NCI-H2227 (cell line): ENCODE results near the gene MDP1.

ENCODE experiments used
- DNase-seq: peaks from one replicate; lab custom pipeline; 2025; ENCODE audit not compliant: unreplicated experiment; lab: John Stamatoyannopoulos, UW

Gene MDP1

DNA sequence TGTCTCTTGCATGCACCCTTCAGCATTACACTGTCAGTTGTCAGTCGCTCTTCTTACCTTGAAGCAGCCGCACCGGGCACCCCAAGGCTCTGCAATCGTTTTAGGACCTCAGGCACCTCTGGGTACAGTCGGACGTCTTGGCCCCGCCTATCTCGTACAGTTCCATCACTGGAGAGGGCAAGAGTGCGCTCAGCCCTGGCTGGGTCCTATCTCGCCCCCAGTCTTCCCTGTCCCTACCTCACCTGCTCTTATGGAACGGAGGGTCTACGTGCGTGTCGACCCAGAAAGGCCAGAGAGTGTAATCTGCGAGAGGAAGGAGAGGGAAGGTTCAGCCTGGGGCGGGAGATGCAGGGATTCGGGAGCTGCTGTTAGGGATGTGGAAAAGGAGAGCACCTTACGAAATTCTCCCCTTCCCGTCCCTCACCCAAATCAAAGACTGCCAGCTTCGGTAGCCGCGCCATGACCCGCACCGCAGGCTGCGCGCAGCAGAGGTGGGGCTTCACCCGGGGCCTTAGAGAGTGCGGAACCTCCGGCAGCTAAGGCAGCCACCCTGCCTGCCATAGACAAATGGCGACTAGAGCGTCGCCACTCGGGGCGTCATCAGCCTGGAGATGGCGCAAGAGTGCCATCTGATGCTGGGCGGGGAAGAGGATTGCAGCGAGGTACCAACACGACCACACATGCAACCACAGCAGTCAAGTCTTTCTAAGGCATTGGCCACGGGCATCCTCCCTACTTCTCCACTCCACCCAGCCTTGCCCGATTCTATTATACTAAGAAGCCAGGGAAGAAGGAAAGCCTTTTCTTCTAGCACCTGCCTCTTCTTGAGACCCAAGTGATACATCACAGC lies at the start of gene MDP1:
MDP1 (minus strand) TSS at position 572 of the 850 bp plus-strand sequence; CDS start at position 461, 111 bp downstream.
- peak; percentile 93 for DNase-seq

DNA sequence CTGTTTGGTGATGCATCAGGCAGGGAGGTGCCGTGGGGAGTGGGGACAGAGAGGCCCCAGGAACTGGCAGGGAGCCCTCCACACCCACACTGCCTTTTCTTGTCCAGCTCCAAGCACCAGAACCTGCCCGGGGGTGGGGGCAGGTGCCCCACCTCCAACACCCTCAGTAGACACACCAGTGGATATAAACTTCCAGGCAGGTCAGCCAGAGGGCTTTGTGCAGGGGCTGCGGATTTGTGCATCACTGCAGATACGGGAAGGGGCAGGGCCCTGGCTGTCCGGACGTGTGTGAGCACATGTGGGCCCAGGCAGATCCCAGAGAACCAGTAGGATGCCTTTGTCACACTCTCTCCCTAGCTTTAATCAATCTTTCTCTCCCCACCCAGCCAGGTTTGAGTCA lies 48.4 kb upstream of the MDP1 start:
- DNase-seq = no peak

DNA sequence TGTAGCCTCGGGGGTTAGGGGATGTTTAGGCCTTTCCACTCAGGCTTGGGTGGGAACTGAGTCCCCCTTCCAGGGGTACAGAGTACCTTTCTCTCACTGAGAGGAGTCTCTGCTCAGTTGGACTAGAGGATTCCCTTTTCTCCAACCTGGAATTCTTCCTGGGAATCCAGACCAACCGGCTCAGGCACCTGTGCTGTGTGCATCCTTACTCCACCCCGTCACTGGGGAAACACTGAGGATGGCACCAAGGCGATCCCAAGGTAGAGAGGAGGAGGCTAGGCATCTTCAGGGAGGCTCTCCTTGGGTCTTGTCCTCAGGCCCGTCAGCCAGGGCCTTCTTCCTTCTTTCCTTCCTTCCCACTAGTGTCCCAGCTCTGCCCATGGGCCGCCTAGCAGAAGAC lies 48.0 kb upstream of the MDP1 start:
- DNase-seq = no peak

DNA sequence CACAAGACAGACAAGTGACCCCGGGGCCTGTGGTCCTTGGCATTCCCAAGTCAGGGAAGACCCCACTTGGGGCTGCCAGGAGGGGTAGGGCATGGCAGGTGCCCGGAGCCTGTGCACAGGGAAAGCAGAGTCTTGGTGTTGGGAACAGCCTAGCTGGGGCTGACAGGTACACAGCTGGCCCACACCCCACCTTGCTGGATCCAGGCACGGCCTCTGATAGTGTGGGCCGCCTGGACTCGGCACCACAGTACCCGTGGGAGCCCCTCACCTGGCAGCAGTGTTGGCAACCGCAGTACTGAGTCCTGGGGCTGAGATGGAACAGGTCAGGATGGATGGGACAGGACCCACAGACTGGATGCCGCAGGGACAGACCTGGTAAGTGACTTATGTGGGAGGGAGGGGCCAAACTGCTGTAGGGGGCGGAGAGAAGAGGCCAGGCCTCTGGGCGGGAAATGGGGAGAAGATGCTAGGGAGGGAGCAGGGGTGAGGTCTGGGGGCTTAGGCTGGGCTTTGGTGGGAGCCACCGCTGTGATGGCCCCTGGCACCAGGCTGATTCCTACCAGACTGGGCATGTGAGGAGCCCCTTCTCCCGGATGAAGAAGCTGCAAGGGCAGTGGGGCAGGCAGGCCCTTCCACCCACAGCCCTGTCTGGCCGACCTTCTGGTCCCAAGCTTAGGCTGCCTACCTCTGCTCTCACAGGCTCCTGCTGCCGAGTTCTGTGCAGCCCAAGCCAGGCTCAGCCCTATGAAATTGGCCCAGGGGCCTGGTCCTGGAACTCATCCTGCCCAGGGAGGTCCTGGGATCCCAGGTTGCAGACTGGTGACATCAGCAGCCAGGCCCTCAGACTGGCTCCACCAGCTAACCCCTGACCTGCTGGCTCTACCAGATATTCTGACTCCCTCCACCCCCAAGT lies 47.2 kb upstream of the MDP1 start, which contains the start of gene TGM1:
TGM1 (minus strand) TSS at position 357 of the 913 bp plus-strand sequence. CDS start 825 bp downstream, outside the sequence.
- DNase-seq = no peak

DNA sequence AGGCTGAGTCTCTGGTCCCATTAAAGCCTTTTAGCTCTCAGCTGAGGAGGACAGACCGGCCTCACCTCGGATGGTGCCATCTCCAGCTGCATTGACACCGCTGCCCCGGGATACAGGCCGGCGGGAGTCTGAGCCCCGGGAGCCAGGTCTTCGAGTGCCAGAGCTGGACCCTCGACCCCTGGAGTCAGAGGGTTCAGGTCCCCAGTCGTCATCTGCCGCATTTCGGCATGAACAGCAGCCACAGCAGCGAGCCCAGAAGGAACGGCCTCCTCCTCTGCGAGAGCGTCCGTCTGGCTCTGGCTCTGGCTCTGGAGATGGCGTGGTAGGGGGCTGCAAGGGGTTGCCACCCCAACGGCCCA lies 46.1 kb upstream of the MDP1 start:
- DNase-seq = no peak

DNA sequence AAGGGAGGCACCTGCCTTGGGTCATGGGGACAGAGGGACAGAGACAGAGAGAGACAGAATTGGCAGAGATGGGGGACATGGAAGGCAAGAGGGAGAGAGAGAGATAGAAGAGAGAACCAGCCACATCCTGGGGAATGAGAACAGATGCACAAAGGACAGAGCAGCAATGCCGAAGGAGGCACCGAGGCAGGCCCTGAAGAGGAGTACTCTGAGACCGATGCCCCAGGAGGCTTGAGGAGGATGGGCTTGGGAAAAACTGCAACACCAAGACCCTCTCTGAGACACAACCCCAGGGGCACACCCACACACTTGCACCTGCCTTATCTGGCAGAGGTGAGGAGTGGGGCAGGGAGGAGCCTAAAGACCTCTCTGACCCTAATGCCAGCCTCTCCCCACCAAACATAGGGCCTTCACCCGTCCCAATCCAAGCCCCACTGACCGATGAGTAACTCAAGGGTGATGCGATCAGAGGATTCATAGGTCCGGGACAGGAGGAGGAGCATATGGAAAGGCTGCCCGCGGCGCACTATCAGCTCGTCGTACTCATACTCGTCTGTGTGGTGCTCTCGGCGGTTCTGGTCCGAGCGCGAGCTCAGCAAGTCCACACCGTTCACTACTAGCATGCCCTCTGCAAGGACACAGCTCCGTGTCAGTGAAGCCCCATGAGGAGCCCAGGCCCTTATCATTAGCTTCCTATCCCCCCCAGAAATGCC lies 45.5 kb upstream of the MDP1 start:
- no peak for DNase-seq

DNA sequence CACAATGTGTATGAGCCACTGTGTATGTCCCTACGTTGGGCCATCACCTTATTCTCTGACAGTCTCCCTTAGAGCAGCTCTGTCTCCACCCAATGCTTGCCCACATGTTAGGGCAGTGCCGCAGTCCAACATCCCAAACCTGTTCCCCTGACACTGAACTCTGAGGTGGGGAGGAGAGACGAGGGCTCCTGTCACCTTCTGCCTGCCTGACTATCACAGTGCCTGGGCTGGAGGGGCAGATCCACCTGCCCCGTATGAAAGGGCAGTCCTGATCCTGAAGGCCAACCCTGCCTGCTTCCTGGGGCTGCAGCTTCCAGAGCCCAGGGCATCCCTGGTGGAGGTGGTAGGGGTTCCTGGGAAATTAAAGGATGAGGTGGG lies 44.9 kb upstream of the MDP1 start:
- DNase-seq = no peak

DNA sequence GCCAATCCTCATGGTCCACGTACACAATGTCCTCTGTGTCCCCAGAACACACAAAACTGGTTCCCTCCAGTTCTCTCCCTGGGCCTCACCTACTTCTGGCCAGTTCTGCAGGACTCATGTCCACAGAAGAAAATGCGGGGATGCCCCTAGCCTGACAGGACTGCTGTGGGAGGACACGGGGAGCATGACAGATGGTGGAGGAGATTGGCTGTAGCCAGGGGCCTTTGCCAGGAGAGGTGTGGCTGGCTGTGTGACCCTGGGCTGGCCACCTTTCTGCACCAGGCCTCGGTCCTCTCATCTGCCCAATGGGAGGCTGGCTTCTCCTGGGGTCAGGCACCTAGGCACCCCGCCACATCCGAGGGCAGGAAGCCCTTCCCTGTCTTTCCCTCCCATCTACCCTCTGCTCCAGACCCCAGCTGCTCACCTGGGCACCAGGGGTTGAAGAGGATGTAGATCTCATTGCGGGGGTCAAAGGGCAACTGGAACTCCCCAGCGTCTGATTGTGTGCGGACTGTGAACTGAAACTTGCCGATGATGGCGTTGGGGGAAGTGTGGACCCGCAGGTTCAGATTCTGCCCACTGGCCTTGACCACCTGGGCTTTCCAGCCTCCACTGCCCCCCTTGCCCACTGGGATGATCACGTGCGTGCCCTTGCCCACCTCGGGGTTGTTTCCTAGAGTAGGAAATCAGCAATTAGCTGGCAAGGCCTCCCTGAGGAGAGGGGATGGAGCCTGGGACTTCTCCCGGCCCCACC lies 44.3 kb upstream of the MDP1 start:
- DNase-seq = no peak

DNA sequence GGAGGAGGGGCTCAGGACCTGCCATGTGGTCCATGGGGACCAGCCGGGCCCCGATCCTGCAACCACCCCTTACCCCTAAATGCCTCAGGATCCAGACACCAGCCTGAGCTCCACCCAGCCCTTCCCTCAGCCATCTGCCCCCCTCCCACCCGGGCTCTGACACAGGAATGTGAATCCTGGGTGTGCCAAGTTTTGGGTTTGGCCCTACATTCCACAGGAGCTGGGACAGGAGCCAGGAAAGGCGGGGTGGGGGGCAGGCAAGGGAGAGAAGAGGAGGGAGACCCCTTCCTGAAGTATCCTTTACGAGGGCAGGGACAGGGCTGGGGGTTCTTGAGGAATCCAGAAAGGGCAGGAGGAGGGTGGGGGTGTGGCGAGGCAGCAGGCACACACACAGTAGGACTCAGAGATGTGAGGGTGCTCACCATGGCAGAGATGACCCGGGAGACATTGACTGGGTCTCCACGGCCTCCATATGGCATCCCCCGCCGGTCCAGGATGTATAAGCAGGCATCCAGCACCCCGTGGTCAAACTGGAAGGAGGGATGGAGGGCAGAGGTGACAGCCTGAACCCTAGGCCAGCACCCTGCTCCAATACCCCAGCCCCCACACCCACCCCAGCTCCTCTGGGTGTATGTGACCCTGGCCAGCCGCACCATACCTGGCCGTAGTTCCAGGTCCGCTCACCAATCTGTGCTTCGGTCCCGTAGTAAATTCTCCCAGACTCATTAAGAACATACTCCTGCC lies 43.6 kb upstream of the MDP1 start:
- DNase-seq = no peak

DNA sequence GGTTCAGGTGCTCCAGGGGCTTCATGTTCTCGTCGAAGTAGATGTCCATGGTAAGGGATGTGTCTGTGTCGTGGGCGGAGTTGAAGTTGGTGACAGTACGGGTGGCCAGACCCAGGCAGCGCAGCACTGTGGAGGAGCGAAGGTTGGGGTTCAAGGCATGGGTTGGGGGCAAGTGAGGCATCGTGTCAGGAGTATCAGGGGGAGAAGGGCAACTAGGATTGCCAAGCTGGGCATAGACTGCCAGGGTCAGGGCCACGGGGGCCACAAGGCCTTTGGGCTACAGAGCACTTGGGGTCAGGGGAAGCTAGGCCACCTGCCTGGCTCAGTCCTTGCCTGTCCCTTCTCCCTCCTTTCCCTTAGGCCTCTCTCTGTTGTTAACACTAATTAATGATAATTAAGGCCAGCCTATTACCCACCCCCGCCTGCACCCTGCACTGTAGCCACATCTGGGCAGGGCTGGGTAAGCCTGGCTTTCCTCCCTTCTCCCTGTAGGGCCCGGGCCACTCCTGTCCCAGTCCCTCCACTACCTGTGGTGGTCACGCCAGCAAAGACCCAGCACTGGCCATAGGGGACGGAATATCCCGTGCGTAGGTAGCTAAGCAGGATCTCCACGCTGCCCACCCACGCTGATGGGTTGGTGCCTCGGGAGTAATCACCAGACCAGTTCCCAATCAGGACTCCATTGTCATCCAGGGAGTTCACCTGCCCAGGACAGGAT lies 42.8 kb upstream of the MDP1 start:
- no peak for DNase-seq

DNA sequence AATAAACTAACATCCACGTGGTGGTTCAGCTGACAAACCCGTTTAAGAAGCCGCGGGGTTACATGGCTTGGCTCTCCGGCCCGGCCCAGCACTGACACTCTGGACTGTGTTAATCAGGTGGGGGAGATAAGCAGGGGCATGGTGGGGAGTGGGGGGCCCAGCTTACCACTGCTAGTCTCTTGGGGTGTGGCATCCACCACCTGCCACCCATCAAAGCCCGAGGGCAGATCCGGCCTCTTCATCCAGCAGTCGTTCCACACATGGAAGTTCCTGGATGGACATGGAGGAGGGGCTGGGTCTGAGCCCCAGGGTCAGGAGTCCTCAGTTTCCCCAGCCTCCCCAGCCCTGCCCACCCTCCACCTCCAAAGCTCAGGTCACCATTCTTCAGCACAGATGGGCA lies 42.3 kb upstream of the MDP1 start:
- DNase-seq = no peak

DNA sequence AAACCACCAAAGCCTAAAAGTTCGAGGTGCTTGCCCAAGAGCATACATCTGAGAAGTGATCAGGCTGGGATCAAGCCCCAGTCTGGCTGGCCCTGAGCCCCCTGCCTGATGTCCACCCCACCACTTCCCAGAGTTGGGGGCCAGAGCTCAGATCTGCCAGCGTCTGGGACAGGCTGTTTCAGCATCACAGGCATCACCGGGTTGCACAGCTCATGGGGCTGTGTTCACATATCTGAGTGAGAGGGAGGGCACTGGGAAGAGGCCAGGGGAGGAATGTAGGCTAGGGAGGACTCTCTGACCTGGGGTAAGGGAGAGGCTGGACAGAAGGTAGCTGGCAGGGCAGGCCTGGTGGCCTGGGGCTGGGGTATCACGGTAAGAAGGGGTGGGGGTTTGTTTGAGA lies 41.1 kb upstream of the MDP1 start:
- DNase-seq = no peak

DNA sequence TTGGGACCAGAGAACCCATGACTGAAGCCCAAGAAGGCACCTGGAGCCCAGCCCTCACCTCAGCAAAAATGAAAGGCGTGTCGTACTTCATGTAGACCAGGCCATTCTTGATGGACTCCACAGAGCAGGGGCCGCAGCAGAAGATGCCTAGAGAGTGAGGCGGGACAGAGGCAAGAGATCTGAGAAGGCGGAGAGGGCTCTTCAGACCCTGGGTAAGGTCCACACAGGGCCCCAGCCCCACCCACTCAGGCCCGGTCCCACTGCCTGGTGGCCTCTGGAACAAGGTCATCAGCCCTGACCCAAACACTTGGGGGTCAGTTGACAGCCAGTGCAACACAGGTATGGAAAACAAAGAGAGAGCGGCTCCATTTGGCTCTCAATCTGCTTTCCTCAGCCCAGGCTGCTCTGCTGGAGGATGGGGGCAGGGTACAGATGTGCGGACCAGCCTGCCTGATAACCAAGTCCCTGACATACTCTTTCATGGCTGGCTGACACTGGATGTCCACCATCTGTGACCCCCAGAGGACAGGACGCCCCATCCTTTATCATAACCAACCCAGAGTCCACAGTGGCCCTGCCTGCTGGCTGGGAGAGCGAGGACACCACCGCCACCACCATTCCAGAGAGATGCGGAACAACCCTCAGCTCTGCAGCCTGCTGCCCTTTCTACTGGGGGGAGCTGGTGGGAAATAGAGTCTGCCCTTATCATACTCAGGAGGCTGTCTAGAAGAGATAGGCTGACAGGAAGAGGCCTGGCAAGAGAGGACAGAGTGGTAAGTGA lies 40.3 kb upstream of the MDP1 start:
- no peak for DNase-seq

DNA sequence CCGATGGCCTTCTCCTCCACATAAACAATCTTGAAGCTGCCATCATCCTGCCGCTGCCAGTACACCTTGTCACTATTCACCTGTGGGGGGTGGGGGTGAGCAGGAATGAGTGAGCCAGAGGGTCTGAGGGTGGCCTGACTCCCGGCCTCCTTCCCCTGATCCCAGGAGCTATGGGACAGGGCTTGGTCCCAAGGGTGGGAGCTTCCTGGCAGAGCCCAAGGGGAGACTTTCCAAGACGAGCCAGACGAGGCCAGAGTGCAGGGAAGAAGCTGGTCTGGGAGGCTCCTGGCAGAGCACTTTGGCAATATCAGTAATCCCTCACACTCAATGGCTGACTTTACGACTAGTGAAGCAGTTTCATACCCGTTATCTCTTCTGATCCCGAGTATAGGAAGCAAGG lies 39.6 kb upstream of the MDP1 start:
- no peak for DNase-seq

DNA sequence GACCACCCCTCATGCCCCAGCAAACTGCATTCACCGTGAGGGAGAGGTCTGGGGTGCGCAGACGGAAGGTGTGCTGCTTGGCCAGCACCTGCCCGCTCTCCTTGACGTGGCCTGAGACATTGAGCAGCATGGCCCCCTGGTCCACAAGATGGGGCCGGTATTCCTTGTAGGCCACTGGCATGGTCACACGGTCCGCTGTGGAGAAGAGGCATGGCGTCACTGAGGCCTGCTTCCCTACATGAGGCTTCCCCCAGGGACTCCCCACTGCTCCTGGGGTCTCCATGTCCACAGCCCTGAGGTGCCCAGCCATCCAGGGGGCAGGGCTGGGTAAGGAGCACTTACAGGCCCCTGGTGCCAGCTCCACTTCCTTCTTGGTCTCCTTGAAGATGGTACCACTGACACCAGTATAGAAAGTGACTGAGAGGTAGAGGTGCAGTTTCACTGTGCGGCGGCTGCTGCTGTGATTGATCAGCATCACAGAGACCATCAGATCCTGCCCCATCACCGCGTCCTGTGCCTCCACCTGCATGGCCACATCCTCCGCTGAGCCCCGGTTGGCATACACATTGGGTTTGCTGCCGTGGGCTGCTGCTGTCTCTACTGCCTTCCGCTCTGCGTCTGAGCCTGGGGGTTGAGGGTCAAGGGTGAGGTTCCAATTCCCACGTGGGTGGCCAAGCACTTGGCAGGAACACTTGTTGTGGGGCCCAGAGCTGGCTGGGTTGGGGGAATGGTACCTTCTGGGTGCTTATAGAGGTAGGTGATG lies 38.9 kb upstream of the MDP1 start:
- no peak for DNase-seq

DNA sequence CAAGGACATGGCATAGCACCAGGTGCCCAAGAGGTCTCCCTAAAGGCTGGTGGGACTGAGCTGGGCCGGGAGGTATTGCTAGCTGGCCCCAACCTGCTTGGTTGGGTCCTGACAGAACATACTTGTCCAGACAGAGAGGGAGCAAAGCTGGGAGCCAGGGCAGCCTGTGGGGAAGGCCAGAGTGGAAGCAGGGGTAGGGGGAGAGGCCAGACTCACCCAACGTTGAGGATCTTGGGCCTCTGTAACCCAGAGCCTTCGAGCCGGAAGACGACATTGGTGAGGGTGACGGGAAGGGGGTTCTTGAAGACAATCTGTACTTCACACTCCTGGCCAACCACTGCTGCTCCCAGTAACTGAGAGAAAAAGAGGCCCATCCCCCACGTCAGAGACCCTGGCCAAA lies 38.1 kb upstream of the MDP1 start:
- DNase-seq = no peak

DNA sequence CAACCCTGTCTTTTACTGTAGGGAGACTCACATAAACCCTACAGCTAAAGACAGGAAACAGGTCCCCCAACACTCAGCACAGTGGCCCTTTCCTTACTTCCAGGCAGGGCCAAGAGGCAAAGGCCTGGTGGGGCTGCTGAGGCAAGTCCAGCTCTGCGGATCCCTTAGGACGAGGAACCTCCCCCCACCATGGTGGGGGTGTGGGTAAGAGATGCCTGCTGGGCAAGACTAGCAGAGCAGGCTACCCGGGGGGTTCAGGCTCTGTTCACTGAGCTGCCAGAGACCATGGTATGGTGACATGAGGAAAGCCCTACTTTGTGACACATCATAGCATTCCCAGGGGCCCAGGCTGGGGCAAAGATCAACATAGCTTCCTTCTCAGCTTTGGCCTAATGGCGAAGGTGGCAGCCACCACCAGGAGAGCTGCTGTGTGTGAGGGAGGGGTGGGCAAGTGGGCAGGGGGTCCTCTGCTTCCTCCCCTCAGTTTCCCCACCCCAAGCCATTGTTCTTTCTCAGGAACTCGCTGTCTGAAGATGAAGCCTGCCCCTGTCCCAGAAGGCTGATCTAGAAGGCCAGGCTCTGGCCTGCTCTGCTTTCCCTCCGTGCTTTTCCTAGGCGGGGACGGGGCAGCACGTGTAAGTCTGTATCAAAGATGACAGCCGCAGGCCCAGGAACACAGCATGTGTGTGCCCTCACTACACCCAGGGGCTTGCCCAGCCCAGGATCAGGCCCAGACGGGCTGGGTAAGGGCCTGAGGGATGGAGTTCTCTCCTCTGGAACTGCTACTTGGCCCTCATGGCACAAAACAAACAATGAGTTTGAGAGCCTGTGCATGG lies 36.6 kb upstream of the MDP1 start:
- DNase-seq = no peak
